Activated naive CD8-positive, alpha-beta T cell treated with anti-CD3 and anti-CD28 coated beads, Interleukin-2, amount 50 U/mL, for 16 hours (primary cell): ENCODE results near the gene FAM221A.
"Not testable (repeated sequence)": the region's sequence is repeated elsewhere in the genome, so short reads cannot be mapped to it uniquely, and the experiment has no call there.

Experiments used
- DNase-seq: peaks from one replicate; pipeline ENCODE4 v3.0.0-alpha.2; 2020; ENCODE audit warnings: low read depth, low spot score

Gene FAM221A, protein sequence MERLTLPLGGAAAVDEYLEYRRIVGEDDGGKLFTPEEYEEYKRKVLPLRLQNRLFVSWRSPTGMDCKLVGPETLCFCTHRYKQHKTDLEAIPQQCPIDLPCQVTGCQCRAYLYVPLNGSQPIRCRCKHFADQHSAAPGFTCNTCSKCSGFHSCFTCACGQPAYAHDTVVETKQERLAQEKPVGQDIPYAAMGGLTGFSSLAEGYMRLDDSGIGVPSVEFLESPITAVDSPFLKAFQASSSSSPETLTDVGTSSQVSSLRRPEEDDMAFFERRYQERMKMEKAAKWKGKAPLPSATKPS

DNA sequence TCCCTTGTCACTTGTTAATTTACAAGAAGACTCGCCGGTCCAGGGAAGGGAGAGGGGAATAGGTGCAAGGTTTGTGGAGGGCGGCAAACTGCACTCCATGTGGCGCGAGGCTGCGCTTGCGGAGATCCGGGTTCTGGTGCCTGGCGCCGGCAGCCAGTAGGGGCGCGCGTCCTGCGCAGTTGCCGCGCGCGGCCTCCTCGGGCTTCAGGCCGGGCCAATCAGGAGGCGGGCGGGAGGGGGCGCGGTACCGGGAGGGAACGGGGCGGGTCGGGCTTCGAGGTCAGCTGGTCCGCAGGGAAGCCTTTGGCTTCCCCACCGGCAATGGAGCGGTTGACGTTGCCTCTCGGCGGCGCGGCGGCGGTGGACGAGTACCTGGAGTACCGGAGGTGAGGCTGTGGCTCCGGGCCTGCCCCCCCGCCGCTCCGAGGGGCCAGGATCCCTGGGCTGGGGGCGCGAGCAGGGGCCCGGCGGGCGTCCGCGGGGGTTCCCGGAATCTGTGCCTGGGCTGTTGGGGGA, at the start of gene FAM221A:
TSS of gene FAM221A (plus strand) at position 302 of the 516 bp plus-strand sequence. CDS start at position 322, 20 bp downstream.
- DNase-seq = peak; percentile 62

DNA sequence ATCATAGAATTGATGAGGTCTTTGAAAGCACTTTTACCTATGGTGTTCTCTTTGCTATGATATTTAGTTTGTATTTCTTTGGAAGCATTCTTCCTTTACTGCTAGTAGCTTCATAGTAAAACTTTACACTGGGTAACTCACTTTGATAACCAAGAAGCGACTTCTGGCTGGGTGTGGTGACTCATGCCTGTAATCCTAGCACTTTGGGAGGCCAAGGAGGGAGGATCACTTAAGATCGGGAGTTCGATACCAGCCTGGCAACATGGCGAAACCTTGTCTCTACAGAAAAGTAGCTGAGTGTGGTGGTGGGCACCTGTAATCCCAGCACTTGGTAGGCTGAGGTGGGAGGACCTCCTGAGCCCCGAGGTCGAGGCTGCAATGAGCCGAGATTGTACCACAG, 46.6 kb upstream of the FAM221A start:
- no peak for DNase-seq

DNA sequence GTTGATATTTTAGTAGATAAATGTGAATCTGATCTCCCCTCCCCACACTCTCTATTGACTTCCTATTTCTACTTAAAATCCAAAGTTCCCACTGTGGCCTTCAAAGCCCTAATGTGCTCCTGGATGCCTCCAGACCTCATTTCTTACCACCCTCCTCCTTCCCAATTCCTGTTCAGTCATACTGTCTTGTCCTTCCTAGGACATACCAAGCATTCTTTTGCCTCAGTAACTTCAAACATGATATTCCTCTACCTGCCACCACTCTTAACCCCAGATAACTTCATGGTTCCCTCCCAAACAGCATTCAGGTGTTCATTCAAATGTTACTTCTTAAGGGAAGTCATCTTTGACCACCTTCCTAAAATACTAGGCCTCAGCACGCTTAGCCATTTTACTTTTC, 34.2 kb upstream of the FAM221A start:
- no peak for DNase-seq

DNA sequence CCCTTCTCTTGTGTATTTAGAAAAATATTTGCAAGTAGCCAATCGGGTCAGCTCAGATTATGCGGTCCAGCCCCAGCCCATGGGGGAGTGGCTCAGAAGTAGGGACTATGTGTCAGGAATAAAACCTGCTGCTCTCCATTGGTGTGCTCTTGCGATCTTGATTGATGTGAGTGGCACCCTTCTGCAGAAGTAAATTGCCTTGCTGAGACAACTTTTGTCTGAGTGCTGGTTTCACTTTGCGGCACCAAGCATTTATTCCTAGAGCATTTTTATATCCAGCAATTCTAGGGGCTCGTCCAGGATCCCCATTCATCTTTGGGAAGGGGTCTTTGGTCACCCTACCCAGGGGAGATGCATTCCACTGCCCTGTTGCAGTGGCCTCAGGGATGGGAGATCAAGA, 26.1 kb upstream of the FAM221A start:
- no peak for DNase-seq

DNA sequence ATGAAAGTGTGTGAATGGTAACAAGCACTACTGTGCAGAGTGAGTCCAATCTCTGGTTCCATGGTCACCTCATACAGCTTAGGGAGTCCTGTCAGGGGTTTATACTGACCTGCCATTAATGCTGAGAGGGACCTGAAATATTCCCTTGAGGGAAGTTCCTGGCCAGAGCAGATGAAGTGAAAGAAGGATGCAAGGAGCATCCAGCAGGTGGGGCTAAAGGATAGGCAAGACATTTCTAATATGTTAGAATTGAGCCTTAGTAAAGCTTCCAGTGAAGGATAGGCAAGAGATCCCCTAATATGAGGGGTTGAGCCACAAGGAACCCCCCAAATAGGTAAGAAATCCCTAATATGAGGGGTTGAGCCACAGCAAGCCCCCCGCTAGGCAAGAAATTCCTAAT, 25.5 kb upstream of the FAM221A start:
- no peak for DNase-seq

DNA sequence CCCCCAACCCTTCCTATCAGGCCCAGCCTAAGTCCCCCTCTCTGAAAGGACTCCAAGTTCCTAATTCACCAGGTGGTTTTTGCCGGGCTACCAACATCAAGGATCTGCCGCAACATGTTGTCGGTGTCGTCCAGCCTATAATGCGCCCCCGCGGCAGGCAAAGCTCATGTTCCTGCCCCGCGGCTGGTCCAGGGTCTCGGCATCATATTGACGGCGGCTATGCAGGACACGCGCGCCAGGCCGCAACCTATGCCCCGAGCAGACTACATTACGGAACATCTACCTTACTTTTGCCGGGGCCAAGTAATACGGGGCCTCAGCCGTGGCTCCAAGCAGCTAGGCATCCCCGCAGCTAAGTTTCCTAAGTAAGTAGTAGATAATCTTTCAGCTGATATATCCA, 24.6 kb upstream of the FAM221A start:
- DNase-seq = no peak

DNA sequence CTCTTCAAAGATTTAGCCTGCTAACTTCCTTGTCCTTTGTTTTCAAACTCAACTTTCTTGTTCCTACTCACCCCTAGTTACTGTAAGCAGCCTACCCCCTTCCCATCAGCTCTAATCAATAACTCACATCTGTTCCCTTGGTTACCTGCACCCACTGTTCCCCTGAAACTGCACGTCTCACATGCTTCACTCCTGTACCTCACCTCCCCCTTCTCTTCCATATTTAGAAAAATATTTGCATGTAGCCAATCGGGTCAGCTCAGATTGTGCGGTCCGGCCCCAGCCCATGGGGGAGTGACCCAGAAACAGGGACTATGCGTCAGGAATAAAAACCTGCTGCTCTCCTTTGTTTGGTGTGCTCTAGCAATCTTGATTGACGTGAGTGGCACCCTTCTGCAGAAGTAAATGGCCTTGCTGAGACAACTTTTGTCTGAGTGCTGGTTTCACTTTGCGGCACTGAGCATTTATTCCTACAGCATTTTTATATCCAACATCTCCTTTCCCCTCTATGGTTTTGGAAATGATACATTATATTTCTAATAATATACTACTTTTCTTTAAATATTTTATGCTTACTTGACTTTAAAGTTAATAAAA, 21.1 kb upstream of the FAM221A start:
- DNase-seq = no peak

DNA sequence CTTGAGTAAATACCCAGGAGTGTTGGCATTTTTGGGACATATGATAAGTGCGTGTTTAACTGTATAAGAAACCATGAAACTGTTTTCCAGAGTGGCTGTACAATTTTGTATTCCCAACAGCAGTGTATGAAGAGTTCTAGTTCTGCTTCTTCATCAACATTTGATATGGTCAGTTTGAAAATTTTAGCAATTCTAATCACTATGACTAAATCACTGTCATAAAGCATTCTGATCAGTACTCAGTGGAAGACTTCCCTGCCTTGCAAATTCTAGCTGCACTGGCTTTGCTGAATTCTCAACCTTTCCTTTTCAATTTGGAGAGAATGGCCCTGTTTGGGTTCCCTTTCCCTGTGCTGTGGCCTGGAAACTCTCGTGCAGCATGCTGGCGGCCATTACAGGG, 18.6 kb upstream of the FAM221A start:
- no peak for DNase-seq

DNA sequence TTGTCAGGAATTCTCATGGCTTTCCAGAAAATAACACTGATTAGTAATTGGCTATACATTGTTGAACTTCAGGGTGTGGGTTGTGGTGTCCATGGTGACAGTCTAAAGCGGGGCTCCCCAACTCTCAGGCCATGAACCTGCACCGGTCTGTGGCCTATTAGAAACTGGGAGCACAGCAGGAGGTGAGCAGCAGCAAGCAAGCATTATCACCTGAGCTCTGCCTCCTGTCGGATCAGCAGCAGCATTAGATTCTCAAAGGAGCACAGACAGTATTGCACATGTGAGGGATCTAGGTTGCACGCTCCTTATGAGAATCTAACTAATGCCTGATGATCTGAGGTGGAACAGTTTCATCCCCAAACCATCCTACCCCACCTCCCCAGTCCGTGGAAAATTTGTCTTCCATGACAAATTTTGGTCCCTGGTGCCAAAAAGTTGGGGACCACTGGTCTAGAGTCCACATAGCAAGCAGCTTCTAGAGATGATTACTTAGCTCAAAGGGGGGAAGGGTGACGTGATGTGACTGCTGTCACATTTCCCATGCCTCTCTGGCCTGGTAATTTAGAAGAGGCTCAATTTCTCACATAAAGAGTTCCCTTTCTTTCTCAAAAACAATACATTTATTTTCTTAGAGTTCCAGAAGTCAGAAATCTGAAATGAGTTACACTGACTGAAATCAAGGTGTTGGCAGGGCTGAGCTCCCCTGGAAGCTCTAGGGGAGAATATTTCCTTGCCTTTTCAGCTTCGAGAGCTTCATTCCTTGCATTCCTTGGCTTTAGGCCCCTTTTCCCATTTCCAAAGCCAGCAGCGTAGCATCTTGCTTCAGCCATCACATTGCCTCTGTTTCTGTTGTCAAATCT, 17.6 kb upstream of the FAM221A start:
- no peak for DNase-seq

DNA sequence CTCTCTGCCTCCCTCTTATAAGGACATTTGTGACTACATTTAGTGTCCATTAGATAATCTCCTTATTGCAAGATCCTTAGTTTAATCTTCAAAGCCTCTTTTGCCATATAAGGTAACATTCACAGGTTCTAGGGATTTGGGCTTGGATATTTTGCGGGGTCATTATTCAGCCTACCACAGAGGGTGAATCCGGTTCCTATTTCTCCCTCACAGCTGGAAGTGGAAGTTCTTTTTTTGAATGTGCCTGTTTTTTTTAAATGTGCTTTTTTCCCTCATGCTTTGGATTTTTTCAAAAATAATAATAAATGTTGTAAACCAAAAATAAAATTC, 17.1 kb upstream of the FAM221A start:
- no peak for DNase-seq

DNA sequence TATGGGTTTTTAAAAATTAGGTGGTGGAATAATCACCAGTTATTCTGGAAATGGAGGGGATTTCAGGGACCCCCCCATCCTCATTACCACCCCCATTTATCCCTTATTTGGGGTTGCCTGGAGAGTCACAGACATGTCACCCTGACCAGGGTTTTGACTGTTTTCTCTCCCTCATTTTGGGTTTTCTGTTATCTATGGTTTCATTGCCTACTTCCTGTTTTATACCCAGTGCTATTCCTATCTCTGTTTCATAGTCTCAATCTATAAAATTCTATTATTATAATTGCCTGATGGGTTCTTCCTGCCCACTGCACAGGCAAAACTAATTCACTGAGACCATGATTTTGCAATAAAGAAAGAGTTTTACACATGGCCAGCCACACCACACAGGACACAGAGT, 15.9 kb upstream of the FAM221A start:
- DNase-seq = no peak

DNA sequence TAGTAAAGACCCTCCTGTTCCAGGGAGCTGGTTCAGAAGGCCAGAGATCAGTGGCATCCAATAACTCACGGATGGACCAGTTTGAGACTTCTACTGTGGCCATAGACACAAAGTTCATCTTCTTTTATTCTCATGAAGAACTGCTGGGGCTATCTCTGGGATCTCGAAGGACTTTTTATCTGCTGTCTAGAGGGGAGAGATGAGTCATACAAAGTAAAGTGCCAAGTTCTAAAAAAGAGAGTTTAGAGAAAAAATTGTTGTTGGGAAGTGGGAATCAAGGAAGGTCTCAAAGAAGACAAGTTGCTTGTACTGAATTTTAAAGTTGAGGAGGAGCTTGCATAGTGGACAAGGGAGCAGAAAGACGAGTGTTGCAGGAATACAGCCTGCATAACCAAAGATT, 8.0 kb upstream of the FAM221A start:
- no peak for DNase-seq

DNA sequence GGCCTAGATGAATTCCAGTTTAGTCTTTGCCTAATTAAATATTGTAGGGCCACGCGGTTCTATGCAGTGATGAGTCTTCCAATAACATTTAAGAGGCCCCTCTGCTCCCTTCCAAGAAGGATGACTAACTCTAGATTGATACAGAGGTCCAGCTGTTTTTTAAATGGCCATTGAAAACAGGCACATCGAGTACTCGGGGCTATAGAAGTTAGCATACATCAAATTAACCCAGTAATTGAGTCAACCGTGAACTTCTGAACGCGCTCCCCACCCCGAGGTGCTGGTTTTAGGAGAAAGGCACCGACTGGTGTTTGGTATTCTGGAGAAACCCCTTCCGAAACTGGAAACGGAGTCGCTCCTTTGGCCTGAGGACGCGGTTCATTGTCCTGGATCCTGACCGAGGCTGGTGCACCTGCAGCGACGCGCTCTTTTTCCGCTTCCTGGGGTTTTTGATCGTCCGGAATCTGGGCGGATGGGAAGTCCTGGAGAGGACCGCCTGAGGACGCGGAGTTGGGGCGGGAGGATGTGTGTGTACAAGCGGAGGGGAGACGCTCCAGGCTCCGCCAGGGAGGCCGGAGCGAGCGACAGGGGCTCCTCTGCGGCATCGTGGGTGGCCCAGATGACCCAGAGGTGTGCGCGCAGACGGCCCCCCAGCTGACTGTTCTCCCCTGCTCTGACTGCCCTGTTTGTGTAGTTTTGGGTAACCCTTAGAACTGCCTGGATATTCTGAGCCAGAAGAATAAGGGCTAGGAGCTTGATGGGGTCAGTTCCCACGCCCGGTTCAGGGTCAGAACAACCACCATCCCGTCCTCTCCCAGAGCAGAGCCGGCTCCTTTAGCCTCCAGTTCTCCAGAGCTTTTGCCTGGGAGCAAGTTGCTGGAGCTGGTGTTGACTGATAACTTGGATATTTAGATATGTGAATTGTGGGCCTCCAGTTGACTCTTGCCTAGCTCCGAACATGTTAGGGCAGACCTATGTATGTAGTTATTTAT, 711 bp downstream of the FAM221A start:
- DNase-seq = no peak

DNA sequence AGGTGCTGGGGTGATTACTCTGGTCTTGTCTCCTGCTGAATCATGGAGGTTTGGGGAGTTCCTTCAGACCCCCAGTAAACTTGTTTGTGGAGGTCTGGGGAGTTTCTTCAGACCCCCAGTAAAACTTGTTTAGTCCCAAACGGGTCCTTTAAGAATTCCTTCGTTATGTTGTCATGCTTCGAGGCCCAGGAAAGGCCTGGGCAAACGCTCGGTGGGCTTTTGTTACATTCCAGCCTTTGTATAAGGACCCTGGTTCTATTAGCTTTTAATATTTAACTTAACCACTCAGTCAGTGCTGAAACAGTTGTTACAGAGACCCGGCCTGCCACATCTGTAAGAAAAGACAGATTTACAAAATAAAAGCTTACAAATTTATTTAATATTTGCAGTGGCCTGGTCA, 4.0 kb downstream of the FAM221A start:
- DNase-seq = not testable (repeated sequence)

DNA sequence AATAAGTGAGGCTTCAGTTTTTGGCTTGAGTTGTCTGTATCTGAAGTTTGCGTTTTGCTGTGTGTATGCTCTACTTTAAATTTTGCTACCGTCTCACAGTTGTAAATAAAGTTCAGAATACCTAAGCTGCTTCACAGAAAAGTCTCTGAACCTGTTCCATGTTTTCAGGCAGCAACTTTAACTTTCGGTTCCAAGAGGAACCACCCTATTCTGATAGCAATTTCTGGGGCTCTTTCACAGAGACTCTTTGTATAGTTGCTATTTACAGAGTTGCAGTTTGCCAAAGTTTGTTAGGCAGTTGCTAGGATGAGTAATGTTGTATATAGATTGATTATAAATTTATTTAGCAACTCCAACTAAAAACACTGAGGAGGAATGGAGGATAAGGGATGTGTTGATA, 5.7 kb downstream of the FAM221A start:
- no peak for DNase-seq

DNA sequence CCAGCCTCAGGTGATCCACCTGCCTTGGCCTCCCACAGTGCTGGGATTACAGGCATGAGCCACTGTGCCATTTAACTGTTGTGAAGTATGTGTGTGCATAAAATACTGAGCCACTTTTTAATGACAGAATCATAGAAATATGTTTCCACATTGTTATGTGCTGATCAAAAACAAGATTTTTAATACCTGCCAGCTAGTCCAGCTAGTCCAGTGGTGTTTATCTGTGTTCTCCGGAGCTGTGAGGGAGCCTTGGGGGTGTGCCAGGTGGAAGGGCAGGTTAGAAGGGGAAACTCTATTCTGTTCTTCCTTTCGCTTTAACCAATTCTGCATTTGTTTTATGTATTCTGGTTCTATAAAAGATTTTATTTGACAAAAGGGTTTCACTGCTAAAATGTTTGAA, 7.0 kb downstream of the FAM221A start:
- no peak for DNase-seq

DNA sequence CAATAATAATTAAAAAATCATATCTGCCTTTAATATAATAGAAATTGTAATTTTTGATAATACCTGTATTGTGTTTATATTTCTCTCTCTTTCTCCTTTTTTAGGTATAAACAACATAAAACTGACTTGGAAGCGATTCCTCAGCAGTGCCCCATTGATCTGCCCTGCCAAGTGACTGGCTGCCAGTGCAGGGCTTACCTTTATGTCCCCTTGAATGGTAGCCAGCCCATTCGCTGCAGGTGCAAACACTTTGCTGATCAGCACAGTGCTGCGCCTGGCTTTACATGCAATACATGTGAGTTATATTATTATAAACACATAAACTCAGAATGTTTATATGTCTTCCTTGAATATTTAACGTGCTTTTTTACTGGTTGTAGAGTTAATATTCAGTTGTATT, 9.2 kb downstream of the FAM221A start:
- no peak for DNase-seq

DNA sequence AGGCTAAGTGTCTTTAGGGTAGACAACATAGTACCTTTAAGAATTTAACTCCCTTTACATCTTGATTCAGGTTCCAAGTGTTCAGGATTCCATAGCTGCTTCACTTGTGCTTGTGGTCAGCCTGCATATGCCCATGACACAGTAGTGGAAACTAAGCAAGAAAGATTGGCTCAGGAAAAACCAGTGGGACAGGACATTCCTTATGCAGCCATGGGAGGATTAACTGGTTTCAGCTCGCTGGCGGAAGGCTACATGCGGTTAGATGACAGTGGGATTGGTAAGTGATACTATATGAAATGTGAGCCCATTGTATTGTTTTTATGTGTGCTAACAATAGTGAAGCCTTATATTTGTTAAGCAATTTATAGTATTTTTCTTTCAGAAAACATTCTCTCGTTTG, 11.3 kb downstream of the FAM221A start:
- no peak for DNase-seq

DNA sequence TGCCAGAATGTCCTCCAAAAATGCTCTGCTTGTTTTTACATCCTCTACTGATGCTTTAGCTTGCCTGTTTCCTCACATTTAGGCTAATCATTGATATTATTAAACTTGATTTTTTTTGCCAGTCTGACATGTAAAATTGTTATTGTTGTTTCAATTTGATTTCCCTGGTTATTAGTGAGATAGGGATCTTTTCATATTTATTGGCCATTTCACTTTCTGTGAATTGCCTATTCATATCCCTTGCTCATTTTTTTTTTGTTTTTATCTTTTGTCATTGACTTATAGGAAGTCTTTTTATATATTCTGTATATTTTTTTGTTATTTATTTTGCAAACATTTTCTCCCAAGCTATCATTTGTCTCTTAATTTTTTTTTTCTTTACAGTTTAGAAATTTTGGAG, 13.2 kb downstream of the FAM221A start:
- no peak for DNase-seq

DNA sequence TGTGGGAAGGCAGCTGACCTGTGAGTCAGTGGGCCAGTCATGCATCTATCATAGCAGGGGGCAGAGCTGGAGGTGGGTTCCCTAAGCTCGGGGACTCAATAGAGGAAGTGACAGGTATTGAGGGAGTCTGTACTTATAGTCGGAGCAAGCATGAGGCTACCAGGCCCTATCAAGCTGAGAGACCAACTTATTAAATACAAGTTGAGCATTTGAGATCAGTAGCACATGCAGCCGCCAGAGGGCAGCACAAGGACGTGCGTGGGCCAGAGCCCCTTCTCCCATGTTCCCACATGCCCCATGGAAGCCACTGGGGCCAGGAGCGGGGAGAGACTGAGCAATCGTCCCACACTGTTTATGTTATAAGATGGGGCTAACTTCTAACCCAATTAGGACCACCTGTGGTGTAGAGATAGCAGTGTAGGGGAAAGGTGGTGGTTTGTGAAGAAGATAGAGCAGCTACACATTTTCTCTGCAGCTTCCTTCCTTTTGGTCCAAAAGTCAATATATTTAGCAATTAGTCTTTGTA, 17.0 kb downstream of the FAM221A start:
- DNase-seq = no peak

DNA sequence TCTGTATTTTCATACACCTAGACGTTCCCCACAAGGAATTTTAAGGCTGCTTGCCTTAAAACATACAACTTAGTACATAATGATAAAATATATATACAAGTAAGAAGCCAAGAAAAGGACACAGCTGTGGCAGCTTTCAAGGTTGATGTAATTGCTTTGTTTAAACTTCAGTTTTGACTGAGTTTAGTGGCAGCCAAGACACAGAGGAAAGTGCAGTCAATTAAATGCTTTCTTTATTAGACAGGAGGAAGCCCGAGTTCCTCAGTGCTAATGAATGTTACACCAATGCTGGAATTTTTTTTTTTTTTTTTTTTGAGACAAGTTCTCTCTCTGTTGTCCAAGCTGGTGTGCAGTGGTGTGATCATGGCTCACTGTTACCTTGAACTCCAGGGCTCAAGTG, 18.8 kb downstream of the FAM221A start:
- no peak for DNase-seq
